HG02840 (cell line): ENCODE measurements around the gene LDLRAP1.

Experiments used
- ATAC-seq: cut with Tn5 transposase; IDR thresholded peaks from one replicate; pipeline ENCODE4 v1.9.1; 2021; ENCODE audit warnings: mild to moderate bottlenecking, moderate library complexity, moderate number of reproducible peaks; ENCODE audit not compliant: unreplicated experiment, low FRiP score

Gene LDLRAP1

GRCh38 chr1:25618433-25618808, 75.0 kb downstream of the LDLRAP1 start:
- no peak for ATAC-seq
